ENCODE data around the gene TUBB2B.

TUBB2B gene

GRCh38 chr6:3232017-3232945 lies 4.8 kb upstream of the TUBB2B start:
- DNase-seq = no peak

DNA sequence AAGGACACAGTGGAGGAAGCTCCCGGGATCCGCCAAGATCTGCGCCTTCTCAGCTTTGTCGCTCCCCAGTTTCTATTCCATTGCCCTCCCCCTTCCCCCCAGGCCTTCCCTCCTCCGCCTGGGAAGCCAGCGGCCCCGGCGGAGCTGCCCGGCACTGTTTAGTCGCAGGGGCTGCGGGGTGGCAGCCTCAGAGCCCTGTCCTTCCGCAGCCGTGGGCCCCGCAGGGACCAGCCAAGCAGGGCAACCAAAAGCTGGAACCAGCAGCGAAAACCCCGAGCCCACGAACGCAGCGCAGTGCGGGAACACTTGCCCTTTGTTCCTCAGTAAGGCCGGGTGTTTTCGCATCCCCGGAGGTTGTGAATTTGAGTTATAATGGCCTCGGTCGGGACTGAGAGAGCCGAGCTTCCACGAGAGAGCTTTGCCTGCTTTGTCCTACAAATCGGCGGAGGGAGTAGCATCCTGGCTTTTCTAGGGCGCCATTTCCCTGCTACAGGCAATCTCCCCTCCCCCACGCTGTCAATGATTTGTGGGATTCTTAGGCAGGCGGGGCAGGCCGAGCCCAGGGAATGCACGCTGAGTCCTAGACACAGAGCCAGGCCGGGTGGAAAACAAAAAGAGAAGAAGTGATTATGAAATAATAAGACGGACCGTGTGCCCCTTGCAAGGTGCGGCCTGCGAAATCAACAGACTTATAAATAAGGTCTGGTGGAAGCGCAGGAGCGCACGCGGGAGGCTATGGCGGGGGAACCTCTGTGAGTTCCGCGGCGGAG lies 4.0 kb upstream of the TUBB2B start:
- DNase-seq = peak; percentile 79

DNA sequence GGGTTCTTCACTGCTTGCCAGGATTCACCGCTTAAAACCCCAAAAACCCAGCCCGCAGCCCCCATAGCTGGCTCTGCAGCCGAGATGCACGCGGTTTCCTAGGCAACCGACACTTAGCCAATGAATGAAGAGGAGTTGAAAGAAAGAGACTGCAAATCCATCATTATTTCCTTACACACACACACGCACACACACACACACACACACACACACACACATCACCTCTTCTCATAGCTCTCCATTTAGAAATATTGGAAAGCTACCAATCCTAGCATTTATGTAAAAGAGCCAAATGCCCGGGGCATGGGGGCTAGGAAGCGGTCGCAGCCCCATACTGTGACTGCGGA lies 3.4 kb upstream of the TUBB2B start:
- DNase-seq = no peak

DNA sequence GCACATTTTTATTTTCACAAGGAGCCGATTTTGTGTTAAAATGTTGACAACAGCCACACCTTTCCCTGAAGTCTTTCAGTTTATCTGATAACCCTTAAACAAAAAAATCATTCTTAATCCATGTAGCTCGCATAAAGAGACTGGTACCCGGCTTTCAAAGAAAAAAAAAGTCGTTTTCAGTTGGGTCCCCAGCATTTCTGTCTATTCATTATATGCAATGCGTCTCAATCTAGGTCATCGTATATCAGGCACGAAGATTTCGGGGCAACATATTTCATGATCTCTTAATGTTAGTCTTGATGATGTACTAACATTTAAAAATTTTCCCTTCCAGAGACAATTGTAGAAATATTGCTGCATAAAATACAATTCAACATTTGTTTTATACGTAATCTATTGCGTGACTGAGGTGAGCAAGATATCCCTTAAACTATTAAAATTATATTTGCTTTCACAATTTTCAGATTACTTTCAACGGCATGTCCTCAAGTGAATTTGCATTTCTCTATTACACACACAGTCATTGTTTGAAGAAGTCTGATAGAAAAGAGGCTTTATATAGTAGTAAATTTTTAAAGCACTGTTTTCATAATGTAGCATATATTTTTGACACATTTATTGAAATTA lies 2.9 kb upstream of the TUBB2B start:
- DNase-seq = no peak

DNA sequence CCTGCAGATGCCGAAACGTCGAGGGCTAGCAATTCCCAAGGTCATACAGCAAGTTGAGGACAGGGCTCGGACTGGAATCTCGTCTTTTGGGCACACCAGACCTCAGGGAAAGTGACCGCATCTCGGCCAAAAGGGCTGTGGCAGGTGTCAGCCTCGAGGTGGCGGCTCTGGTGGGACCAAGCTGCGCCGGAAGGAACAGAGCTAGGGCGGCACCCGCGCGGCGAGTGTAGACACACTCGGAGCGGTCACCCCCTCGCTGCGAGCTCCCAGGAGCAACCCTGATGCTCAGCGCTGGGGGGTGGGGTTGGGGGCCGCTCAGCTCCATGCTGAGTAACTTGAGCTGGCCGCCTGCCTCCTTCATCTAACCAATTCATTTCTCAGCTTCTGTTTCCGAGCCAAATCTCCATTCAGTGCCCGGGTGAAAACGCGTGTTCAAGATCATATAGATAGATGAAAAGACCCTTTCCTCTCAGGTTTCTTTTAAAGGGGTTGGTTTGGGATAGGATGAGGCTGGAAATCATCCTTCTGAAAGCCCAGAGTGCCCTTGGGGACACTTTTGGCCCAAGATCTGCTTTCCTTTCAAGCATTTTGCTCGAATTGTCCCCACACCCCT lies 2.2 kb upstream of the TUBB2B start:
- DNase-seq = peak; percentile 79

GRCh38 chr6:3228771-3229565 lies 1.5 kb upstream of the TUBB2B start:
- peak; percentile 71 for DNase-seq

GRCh38 chr6:3228046-3228671 lies 706 bp upstream of the TUBB2B start:
- peak; percentile 88 for DNase-seq

DNA sequence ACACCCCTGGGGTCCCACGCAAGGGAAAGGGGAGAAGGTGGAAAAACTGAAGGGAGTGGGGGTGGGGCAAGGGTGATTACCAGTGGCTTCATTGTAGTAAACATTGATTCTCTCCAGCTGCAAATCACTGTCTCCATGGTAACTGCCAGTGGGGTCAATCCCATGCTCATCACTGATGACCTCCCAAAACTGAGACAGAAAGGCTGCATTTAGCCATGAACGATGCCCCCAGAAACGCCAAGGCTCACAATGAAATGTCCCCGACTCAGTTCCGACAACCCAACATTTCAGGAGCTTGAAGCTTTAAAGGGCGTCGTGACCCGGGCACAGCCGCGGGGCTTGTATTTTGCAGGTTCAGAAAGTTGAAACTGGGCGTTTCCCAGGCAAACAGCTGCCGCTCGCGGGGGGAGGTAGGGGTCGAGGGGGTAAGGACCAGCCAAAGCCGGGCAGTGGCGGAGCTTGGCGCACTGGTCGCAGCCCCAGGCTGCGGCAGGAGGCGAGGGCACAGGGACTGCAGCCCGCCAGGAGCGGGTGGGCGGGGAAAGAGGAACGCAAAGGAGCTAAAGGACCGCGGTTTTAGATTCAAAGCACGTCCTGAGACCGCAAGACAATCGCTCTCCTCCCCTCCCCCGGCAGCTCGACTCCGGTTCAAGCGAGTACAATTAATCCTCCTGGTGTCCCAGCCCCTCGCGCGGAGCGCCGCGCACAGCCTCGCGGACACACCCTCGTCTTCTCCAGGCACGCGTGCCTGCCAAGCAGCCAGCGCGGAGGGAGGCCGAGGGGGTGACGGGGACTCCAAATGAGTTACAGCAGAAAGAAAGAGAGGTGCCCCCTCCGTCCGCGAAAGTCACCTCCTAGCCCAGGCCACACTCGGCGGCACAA lies 731 bp downstream of the TUBB2B start:
- DNase-seq = peak; percentile 77

DNA sequence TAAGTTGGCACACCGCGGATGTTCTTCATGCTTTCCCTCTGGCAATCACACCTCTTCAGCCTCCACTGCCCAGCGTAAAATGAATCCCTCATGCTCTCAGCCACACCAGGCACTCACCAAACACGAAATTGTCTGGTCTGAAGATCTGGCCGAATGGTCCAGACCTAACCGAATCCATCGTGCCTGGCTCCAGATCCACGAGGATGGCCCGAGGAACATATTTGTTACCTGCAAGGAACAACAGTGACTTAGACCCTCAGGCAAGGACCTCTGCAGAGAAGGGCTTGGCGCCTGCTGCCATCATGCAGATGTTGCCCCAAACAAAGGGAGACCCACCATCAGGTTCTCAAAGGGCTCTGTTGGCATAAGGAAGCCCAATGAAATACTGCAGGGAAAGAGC lies 1.4 kb downstream of the TUBB2B start:
- DNase-seq = no peak

- peak; percentile 31 for DNase-seq
Observed at GRCh38 chr6:3222506-3223038, 4.9 kb downstream of the TUBB2B start.

- DNase-seq = peak; percentile 22
Observed at GRCh38 chr6:3221578-3221977, 5.9 kb downstream of the TUBB2B start.

DNA sequence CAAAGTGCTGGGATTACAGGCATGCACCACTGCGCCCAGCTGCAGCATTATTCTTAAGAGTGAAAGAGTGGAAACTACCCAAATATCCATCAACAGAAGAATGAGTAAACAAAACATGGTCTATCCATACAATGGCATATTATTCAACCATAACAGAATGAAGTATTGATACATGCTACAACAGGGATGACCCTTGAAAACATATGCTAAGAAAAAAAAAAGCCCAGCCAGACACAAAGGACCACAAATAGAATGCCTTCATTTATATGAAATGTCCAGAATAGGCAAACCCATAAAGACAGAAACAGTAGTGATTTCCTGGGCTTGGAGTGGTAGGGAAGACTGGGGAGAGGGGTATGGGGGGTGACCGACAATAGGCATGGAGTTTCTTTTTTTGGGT lies 7.1 kb downstream of the TUBB2B start:
- no peak for DNase-seq

GRCh38 chr6:3218266-3218665 lies 9.2 kb downstream of the TUBB2B start:
- no peak for DNase-seq

DNA sequence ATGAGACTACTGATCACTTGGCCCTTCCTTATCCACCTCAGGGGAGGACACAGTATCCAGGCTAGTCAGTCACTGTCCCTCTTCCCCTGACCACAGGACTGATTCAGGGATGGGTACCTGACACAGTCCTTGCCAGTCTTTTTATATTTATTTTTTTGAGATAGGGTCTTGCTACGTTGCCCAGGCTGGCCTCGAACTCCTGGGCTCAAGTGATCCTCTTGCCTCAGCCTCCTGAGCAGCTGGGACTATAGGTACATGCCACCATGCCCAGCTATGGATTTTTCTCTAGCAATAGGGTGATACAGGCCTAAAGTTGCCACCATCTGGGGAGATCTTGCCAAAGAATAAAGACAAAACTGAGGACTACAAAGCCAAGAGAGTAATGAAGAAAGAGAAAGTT lies 10.2 kb downstream of the TUBB2B start:
- no peak for DNase-seq

- no peak for DNase-seq
Observed at GRCh38 chr6:3214898-3215297, 12.6 kb downstream of the TUBB2B start.

GRCh38 chr6:3213334-3213695 lies 14.1 kb downstream of the TUBB2B start:
- no peak for DNase-seq

GRCh38 chr6:3212261-3212660 lies 15.2 kb downstream of the TUBB2B start:
- no peak for DNase-seq

- no peak for DNase-seq
Observed at GRCh38 chr6:3211681-3212080, 15.8 kb downstream of the TUBB2B start.

DNA sequence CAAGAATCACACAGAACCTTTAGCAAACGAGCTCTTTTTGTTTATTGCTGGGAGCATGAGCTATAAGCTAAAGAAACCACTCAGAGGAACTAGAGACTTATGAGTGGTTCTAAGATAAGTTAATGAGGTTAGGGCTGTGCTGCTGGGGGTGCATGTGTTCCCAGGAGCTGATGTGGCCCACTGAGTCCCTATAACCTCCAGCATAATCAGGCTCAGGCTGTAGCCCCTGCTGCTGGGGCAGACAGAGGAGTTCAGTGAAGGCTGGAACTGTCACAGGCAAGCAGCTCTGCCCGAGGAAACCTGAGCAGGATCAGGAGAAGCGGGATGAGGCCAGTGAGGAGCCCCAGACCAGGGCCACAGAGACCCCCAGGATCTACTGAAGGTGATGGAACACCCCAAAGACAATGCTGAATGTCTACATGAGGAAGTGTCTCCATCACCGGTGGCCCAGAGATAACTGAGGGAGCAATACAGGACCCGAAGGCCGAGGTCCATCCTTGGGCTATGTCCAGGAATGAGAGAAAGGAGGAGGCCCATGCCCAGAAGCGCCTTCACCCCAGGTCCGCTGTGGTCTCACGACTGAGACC lies 17.3 kb downstream of the TUBB2B start:
- DNase-seq = no peak

Data from islet precursor cell (in vitro differentiated cells).